ENCODE measurements around the gene TCEAL5. TPM values are rescaled to one million over a fixed set of nuclear protein-coding genes. Genes with fewer than 3 reads are reported as not detected.
"Not testable (repeated sequence)": the region's sequence is repeated elsewhere in the genome, so short reads cannot be mapped to it uniquely, and the experiment has no call there.

The TCEAL5 gene
- total RNA-seq, 1 donor from 2014 or later: not detected

- DNase-seq (ENCODE audit: low spot score); ATAC-seq: not testable (repeated sequence)
Observed at GRCh38 chrX:103235608-103236007, 40.9 kb downstream of the TCEAL5 start.

GRCh38 chrX:103234869-103235268, 41.7 kb downstream of the TCEAL5 start:
- DNase-seq (ENCODE audit: low spot score) (no peak), ATAC-seq (no peak)

DNA sequence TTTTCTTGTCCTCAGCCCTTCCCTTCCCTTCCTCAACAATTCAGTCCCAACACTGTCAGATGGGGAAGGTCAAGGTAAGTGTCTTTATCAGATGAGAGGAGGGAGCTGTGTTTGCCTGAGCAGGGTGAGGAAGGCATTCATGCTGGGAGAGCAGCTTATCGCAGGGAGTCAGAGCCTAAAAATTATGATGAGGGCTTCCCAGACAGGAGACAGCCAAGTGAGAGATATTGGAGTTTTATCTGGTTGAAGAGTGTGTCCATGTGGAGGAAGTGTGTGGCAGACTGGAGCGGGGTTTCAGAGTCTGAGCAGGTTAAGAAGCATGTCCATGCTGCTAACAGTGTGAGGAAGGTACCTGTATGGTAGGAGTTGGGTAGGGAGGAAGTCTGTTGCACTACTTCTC, 43.3 kb downstream of the TCEAL5 start:
- ATAC-seq: no peak

GRCh38 chrX:103225918-103226317, 50.6 kb downstream of the TCEAL5 start:
- ATAC-seq; DNase-seq (ENCODE audit: low spot score): not testable (repeated sequence)

More for the DNA sequence above, 43.3 kb downstream of the TCEAL5 start:
- no peak for DNase-seq (ENCODE audit: low spot score)

Other genes with a start within 250 kb of the TCEAL5 start
- 0.43 TPM for gene BEX1, start 212.6 kb downstream of the TCEAL5 start, total RNA-seq
- 1.3 TPM for gene NXF3, start 183.6 kb downstream of the TCEAL5 start, total RNA-seq
- 1.8 TPM for gene BEX4, start 61.6 kb downstream of the TCEAL5 start, total RNA-seq
- 8.5 TPM for gene TCEAL8, start 21.6 kb downstream of the TCEAL5 start, total RNA-seq
- gene BEX2, start 34.2 kb upstream of the TCEAL5 start, total RNA-seq: 0.48 TPM
- 0.28 TPM for gene TCEAL7, start 53.5 kb upstream of the TCEAL5 start, total RNA-seq
- gene TCEAL9, start 79.8 kb upstream of the TCEAL5 start, total RNA-seq: 4.0 TPM
- gene BEX3, start 99.8 kb upstream of the TCEAL5 start, total RNA-seq: 23.7 TPM
- gene RAB40A, start 242.7 kb upstream of the TCEAL5 start, total RNA-seq: 0.25 TPM